Large intestine (tissue), 3 donors: ENCODE measurements around the gene AGBL4. TPM values are rescaled to one million over a fixed set of nuclear protein-coding genes. Genes with fewer than 3 reads are reported as not detected.

Experiments
- DNase-seq, 2 donors: peaks; one replicate each; pipeline versions ENCODE4 v3.0.0 to v3.0.0-alpha.2; 2013
- H3K27ac ChIP-seq: one replicate; pipeline ENCODE4 v1.5.1; 2013; ENCODE audit warnings: low read length
- H3K27me3 ChIP-seq: 2 replicates; pipeline ENCODE4 v1.6.1; 2013; ENCODE audit warnings: low read length; ENCODE audit not compliant: control insufficient read depth, insufficient read depth
- H3K36me3 ChIP-seq: 2 replicates; pipeline ENCODE4 v1.6.1; 2013; ENCODE audit warnings: low read length; ENCODE audit not compliant: control insufficient read depth, insufficient read depth
- H3K4me1 ChIP-seq: one replicate; pipeline ENCODE4 v1.6.1; 2013; ENCODE audit warnings: low read length; ENCODE audit not compliant: control insufficient read depth, insufficient read depth
- H3K4me3 ChIP-seq: one replicate; pipeline ENCODE4 v1.5.1; 2013; ENCODE audit warnings: low read length
- H3K9me3 ChIP-seq: one replicate; pipeline ENCODE4 v1.6.1; 2013; ENCODE audit warnings: mild to moderate bottlenecking, low read depth, low read length, moderate library complexity; ENCODE audit not compliant: control insufficient read depth
- WGBS: methylation state at CpG from one replicate; pipeline ENCODE4 v1.1.5; 2013; ENCODE audit warnings: low lambda C conversion rate; ENCODE audit not compliant: insufficient coverage; 5-methylcytosine and 5-hydroxymethylcytosine counted together
- polyA plus RNA-seq: library from polyadenylated mRNA; unstranded; fragments of 120-200 nt; gene quantifications from one replicate; pipeline ENCODE4 v1.2.1, GENCODE V29; 2013

Gene AGBL4
- polyA plus RNA-seq, 1 donor = 0.28 TPM

- H3K9me3 ChIP-seq = no peaks in the 10 kb centered on the region
- no peak for DNase-seq
- no peaks in the 10 kb centered on the region for H3K4me1 ChIP-seq
- H3K4me3 ChIP-seq = no peak overlapping the region
- H3K36me3 ChIP-seq = no peaks in the 10 kb centered on the region
- WGBS = no CpG with 5 or more reads among the region's 2 CpGs
- H3K27ac ChIP-seq = no peak overlapping the region
- H3K27me3 ChIP-seq = no peaks in the 10 kb centered on the region
These were observed 1455.3 kb downstream of the AGBL4 start for GRCh38 chr1:48568501-48568900.

- Histone ChIP-seq H3K27ac (no peak overlapping the region), H3K4me1 (no peaks in the 10 kb centered on the region), H3K27me3 (no peaks in the 10 kb centered on the region), H3K9me3 (no peaks in the 10 kb centered on the region), H3K4me3 (no peak overlapping the region), H3K36me3 (no peaks in the 10 kb centered on the region)
- DNase-seq = no peak
- no CpG with 5 or more reads among the region's 2 CpGs for WGBS
These were observed 1457.3 kb downstream of the AGBL4 start for GRCh38 chr1:48566492-48566891.

GRCh38 chr1:48563021-48563420, 1460.7 kb downstream of the AGBL4 start:
- no peaks in the 10 kb centered on the region for H3K4me1 ChIP-seq
- H3K27me3 ChIP-seq = peaks cover 3% of the 10 kb centered on the region
- no CpG with 5 or more reads among the region's 1 CpG for WGBS
- H3K36me3 ChIP-seq = no peaks in the 10 kb centered on the region
- DNase-seq = no peak
- H3K27ac ChIP-seq = no peak overlapping the region
- no peaks in the 10 kb centered on the region for H3K9me3 ChIP-seq
- H3K4me3 ChIP-seq = no peak overlapping the region

GRCh38 chr1:48561444-48561843, 1462.3 kb downstream of the AGBL4 start:
- H3K9me3 ChIP-seq = no peaks in the 10 kb centered on the region
- H3K4me3 ChIP-seq = no peak overlapping the region
- no peak for DNase-seq
- H3K27me3 ChIP-seq = peaks cover 5% of the 10 kb centered on the region
- no peak overlapping the region for H3K27ac ChIP-seq
- no CpG with 5 or more reads among the region's 1 CpG for WGBS
- no peaks in the 10 kb centered on the region for H3K4me1 ChIP-seq
- H3K36me3 ChIP-seq = no peaks in the 10 kb centered on the region

- H3K4me1 ChIP-seq = no peaks in the 10 kb centered on the region
- H3K4me3 ChIP-seq = no peak overlapping the region
- peaks cover 5% of the 10 kb centered on the region for H3K27me3 ChIP-seq
- H3K27ac ChIP-seq = no peak overlapping the region
- no peaks in the 10 kb centered on the region for H3K9me3 ChIP-seq
- no peaks in the 10 kb centered on the region for H3K36me3 ChIP-seq
- DNase-seq = no peak
These were observed 1463.2 kb downstream of the AGBL4 start for GRCh38 chr1:48560577-48560976.

GRCh38 chr1:48560116-48560515, 1463.6 kb downstream of the AGBL4 start:
- WGBS = no CpG with 5 or more reads among the region's 1 CpG
- H3K27me3 ChIP-seq = peaks cover 5% of the 10 kb centered on the region
- H3K27ac ChIP-seq = no peak overlapping the region
- no peaks in the 10 kb centered on the region for H3K4me1 ChIP-seq
- H3K36me3 ChIP-seq = no peaks in the 10 kb centered on the region
- no peaks in the 10 kb centered on the region for H3K9me3 ChIP-seq
- no peak for DNase-seq
- H3K4me3 ChIP-seq = no peak overlapping the region

GRCh38 chr1:48558366-48558765, 1465.4 kb downstream of the AGBL4 start:
- 100% methylated on average over 1 of the region's 2 CpGs for WGBS
- Histone ChIP-seq H3K9me3 (no peaks in the 10 kb centered on the region), H3K27me3 (peaks cover 5% of the 10 kb centered on the region), H3K36me3 (no peaks in the 10 kb centered on the region), H3K4me1 (no peaks in the 10 kb centered on the region), H3K27ac (no peak overlapping the region), H3K4me3 (no peak overlapping the region)
- DNase-seq = no peak

GRCh38 chr1:48556186-48556850, 1467.4 kb downstream of the AGBL4 start:
- Histone ChIP-seq H3K27me3 (peaks cover 5% of the 10 kb centered on the region), H3K4me1 (no peaks in the 10 kb centered on the region), H3K9me3 (no peaks in the 10 kb centered on the region), H3K4me3 (no peak overlapping the region), H3K27ac (no peak overlapping the region), H3K36me3 (no peaks in the 10 kb centered on the region)
- WGBS = 100% methylated on average over 1 of the region's 5 CpGs
- no peak for DNase-seq

- H3K36me3 ChIP-seq = no peaks in the 10 kb centered on the region
- H3K27ac ChIP-seq = no peak overlapping the region
- H3K9me3 ChIP-seq = no peaks in the 10 kb centered on the region
- H3K4me1 ChIP-seq = no peaks in the 10 kb centered on the region
- no peak overlapping the region for H3K4me3 ChIP-seq
- H3K27me3 ChIP-seq = peaks cover 5% of the 10 kb centered on the region
- DNase-seq = no peak
- 100% methylated on average over 1 of the region's 2 CpGs for WGBS
These were observed 1468.5 kb downstream of the AGBL4 start for GRCh38 chr1:48555271-48555670.

GRCh38 chr1:48552903-48553606, 1470.7 kb downstream of the AGBL4 start:
- H3K27ac ChIP-seq = no peak overlapping the region
- H3K4me1 ChIP-seq = no peaks in the 10 kb centered on the region
- H3K9me3 ChIP-seq = no peaks in the 10 kb centered on the region
- H3K27me3 ChIP-seq = peaks cover 2% of the 10 kb centered on the region
- 71% methylated on average over 1 of the region's 5 CpGs for WGBS
- no peak for DNase-seq
- no peaks in the 10 kb centered on the region for H3K36me3 ChIP-seq
- H3K4me3 ChIP-seq = no peak overlapping the region

GRCh38 chr1:48552420-48552819, 1471.3 kb downstream of the AGBL4 start:
- no peak overlapping the region for H3K27ac ChIP-seq
- H3K27me3 ChIP-seq = no peaks in the 10 kb centered on the region
- no peaks in the 10 kb centered on the region for H3K9me3 ChIP-seq
- no peaks in the 10 kb centered on the region for H3K36me3 ChIP-seq
- no peaks in the 10 kb centered on the region for H3K4me1 ChIP-seq
- no peak overlapping the region for H3K4me3 ChIP-seq
- DNase-seq = no peak
- WGBS = no CpG with 5 or more reads among the region's 1 CpG
